Activated CD8-positive, alpha-beta memory T cell treated with anti-CD3 and anti-CD28 coated beads for 48 hours (primary cell): ENCODE results near the gene NEURL3.
"Not testable (repeated sequence)": the region's sequence is repeated elsewhere in the genome, so short reads cannot be mapped to it uniquely, and the experiment has no call there.

Source experiments
- DNase-seq, 3 experiments: peaks; one replicate each; pipeline ENCODE4 v3.0.0-alpha.2; 2020; ENCODE audit warnings: low read depth in 2 of 3, low spot score in 2 of 3

The NEURL3 gene

DNA sequence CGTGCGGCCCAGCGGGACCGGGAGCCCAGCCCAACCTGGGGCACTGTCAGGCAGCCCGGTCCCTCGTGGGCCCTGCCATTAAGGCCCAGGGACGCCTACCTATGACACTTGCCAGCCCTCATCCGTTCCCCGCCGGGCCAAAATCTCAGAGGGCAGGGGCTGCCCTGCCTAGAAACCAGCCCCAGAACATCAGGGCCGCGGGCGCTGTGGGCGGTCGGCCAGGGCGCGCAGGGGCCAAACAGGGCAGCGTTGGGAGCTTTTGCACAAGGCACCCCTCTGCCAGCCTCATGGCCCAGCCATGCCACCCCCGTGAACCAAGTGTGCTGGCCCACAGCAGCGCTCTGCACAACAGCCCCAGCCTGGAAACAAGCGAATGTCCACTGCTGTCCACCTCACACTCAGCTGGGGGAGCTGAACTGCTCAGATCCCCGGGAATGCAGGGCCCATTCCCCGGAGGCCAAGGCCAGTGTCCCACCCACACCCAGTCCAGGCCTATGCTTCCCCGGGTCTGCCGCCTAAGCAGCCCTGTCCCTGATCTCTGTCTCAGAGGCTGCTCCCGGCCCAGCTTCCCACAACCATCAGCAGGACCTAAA lies 3.5 kb upstream of the NEURL3 start:
- no peak for DNase-seq

DNA sequence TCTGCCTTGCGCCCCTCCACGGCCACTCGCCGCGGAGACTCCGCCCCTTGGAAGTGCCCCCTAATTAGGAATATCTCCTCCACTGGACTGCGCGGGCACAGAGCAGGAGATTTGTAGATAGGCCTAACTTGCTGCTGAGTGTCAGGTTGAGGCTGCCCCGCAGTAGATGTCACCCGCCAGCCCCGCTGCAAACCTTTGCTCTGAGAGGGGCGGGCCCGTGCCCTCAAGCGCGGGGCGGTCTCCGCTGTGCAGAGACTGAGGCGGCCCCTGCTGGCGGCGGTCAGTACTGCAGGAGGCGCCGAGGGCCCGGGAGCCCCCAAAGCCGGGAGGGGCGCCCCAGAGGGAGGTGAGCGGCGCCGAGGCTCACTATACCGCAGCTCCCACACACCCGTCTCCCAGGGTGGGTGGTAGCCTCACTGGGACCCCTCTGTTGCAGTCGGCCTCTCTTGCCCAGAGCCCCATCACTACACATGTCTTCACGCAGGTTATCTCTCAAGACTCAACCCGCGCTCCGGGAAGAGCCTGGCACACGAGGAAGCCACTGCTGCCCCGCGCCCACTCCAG lies 2.9 kb upstream of the NEURL3 start:
- DNase-seq: peak; percentile 78 to 96 (median 88)

DNA sequence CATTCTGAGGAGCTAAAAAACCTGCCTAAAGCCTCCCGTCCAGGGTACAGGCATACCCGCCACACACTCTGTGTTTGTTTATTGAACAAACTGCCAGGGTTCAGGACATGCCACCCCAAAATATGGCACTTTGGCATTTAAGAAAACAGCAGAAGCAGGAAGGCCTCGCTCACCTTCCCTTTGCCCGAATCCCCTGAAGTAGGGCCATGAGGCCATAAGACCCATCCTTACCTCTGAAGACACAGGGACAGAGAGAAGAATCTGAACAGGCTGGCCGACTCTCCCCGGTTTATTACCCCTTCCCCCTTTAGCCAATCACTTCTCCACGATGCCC lies 1.7 kb upstream of the NEURL3 start:
- no peak for DNase-seq

- no peak for DNase-seq
These were observed 1.1 kb upstream of the NEURL3 start for GRCh38 chr2:96506016-96506906.

- DNase-seq: no peak
These were observed 1.4 kb downstream of the NEURL3 start for GRCh38 chr2:96503637-96504243.

GRCh38 chr2:96502891-96503636 lies 2.1 kb downstream of the NEURL3 start:
- no peak for DNase-seq

GRCh38 chr2:96501886-96502810 lies 3.0 kb downstream of the NEURL3 start:
- DNase-seq: no peak

GRCh38 chr2:96501471-96501874 lies 3.7 kb downstream of the NEURL3 start:
- DNase-seq: no peak

DNA sequence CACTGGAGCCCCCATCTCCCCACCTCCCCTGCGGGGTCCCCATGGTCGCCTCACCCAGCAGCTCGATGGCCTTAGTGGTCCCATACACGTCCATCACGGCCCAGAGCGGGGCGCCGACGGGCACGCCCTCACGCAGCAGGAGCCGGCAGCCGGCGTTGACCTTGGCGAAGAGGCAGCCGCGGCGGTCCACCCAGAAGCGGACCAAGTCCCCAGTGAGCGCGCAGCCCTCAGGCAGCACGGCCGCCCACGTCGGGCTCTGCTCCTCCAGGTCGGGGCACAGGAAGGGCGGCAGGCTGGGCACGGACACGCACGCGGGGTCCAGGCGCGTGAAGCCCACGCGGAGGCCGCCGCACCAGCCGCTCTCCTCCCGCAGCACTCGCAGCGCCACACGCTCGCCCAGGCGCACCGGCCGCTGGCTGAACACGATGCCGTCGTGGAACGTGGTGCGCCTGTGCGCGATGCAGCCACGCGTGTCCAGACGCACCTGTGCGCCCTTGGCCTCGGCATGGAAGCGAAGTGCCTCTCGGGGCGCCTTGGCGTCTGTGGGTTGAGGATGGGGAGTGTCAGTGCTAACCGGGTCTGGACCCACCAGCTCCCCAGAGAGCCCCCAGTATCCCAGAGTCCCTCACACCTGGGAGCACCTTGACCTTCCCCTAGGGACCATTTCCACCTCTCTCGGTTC lies 4.6 kb downstream of the NEURL3 start:
- DNase-seq: no peak

DNA sequence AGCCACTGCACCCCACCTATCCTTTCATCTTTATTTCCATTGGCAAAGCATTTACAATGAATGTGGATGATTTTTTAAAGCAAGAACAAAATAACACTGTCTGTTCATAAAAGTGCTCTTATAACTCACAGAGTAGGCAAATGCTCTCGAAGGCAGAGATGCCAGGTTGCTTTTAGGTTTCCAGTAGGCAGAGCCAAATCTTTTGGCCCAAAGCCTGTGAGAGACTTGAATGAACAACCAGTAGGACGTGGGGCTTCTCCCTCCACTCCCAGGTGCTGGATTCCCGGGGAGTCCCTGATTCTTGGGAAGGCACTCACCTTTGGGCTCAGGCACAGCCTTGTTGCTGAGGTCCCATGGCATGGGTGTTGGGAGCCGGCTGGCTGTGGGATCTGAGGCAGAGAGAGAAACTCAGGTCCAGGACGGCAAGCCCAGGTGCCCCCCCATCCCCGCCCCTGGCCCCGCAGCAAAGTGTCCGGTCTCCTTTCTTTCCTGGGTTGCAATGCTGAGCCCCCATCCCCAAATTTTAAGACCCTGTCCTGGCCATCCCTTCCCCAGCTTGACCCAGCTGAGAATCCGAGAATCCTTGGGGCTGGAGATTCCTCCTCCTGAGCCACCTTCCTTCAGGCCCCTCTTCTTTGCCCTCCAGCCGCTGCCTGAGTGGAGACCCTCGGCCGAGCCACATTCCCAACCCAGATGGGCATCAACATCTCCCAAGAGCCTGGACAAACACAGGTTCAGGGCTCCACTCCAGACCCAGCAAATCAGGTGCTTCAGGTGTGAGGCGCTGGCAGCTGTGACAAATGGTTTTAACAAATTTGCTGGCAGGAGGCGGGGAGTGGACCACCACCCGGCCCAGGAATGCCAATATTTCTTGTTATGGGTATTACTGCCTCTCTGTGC lies 5.8 kb downstream of the NEURL3 start:
- no peak for DNase-seq

DNA sequence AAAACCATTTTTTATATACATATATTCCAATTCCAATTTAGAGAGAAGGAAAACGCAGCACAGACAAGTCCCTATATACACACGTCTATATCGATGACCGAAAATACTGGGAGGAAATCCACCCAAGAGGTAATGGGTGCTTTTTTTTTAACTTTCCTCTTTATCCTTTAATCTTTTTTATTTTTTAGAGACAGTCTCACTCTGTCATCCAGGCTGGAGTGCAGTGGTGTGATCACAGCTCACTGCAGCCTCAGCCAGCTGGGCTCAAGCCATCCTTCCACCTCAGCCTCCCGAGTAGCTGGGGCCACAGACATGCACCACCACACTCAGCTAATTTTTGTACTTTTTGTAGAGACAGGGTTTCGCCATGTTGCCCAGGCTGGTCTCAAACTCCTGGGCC lies 6.5 kb downstream of the NEURL3 start:
- DNase-seq: not testable (repeated sequence)

GRCh38 chr2:96498021-96498431 lies 7.1 kb downstream of the NEURL3 start:
- DNase-seq: no peak

- no peak for DNase-seq
These were observed 9.1 kb downstream of the NEURL3 start for GRCh38 chr2:96495982-96496629.

GRCh38 chr2:96494188-96494587 lies 11.0 kb downstream of the NEURL3 start:
- no peak for DNase-seq

DNA sequence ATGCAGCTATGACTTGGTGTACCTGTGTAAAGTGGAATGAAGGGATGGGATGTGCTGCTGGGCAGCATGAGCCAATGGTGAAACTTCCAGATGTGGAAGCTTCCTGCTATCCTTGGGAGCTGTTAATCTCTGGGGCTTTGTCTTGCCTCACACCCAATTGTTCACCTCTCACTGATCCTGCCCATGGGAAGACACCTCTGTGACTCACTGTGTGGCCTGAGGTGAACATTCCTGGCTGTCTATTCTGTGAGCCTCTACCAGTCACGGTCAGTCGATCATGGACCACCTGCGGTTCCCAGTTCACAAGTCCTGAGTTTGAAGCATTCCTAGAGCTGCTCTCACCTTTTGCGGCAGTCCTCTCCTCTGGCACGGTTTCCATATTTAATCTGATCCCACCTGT lies 12.1 kb downstream of the NEURL3 start:
- no peak for DNase-seq

DNA sequence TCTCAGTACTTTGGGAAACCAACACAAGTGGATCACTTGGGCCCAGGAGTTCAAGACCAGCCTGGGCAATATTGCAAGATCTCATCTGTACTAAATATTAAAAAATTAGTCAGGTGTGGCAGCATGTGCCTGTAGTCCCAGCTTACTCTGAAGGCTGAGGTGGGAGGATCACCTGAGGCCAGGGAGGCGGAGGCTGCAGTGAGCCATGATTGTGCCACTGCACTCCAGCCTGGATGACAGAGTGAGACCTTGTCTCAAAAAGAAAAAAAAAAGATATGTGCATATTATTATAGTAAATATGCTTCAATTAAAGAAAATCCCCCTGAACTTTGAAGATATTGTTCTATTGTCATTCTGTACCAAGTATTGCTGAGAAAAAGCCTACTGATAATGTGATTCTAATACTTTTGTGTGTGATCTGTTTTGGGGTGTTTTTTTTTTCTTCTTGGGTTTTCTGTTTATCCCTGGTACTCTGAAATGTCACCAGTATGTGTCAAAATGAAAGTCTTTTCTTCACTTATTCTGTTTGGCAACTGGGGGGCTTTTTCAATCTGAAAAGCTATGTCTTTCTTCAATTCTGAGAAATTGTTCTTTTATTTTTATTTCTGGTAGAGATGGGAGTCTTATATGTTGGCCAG lies 13.2 kb downstream of the NEURL3 start:
- DNase-seq: no peak

DNA sequence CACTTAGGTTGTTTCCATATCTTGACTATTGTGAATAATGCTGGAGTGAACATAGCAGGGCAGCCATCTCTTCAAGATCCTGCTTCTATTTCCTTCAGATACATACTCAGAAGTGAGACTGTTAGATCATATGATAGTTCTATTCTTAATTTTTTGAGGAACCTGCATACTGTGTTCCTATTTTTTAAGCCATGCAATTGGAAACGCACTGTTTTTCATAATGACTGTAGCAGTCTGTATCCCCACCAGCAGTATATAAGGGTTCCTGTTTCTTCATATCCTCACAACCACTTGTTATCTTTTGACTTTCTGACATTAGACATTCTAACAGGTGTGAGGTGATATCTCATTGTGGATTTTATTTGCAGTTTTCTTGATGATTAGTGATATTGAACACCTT lies 15.5 kb downstream of the NEURL3 start:
- DNase-seq: no peak

GRCh38 chr2:96489261-96489660 lies 15.9 kb downstream of the NEURL3 start:
- DNase-seq: no peak
